Erythroblast (primary cell): ENCODE data around the gene BTG2.

Source experiments
- GATA1 ChIP-seq: IDR thresholded peaks from 2 replicates; pipeline ENCODE4 v1.6.1; 2011; ENCODE audit warnings: low read depth, mild to moderate bottlenecking, control low read depth, low read length, moderate library complexity
- POLR2A ChIP-seq: IDR thresholded peaks from 2 replicates; pipeline ENCODE4 v1.6.1; 2011; ENCODE audit warnings: mild to moderate bottlenecking, low read length

GRCh38 chr1:203325026-203325417, 19.7 kb downstream of the BTG2 start:
- TF ChIP-seq POLR2A (no peak), GATA1 (no peak)
